OCI-LY7 (cell line): Measurements from ENCODE around the gene C5orf15.

Experiments used
- EZH2phosphoT487 ChIP-seq: fragments of 200-600 bp; sonication (generic); IDR thresholded peaks from 2 replicates; pipeline ENCODE4 v1.6.1; 2018; ENCODE audit warnings: low read depth, borderline replicate concordance, mild to moderate bottlenecking, mixed run types, antibody characterized with exemption, low read length, moderate library complexity, mixed read lengths
- TF ChIP-seq, protein P1 (sequence below): fragments of 200-600 bp; sonication (generic); conservative IDR thresholded peaks from 2 replicates; pipeline ENCODE4 v1.5.1; 2014; ENCODE audit warnings: mild to moderate bottlenecking, antibody characterized with exemption, low read length, moderate library complexity, mixed read lengths

DNA sequence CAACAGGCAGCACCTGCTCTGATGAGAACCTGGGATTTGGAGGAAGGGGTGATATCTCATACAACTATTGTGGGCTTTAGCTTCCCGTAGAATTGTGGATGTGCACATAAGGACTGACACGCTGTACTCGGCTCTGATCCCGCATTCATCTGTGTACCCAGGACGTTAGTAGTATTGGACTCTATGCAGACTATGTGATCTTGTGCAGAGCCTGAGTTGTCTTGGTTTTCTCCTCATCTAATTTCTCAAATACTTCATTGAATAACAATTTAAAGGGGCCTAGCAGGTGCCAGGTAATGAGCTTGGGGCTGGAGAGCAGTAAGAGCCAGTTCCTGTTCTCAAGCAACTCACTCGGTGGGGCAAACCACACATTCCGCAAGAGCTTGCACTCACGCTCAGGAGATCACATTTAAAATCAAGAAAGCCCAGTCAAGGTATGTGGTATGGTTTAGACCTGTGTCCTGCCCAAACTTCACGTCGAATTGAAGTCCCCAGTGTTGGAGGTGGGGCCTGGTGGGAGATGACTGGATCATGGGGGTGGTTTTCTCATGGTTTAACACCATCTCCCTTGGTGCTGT is 14.8 kb downstream of the C5orf15 start:
- TF ChIP-seq, protein P1, sequence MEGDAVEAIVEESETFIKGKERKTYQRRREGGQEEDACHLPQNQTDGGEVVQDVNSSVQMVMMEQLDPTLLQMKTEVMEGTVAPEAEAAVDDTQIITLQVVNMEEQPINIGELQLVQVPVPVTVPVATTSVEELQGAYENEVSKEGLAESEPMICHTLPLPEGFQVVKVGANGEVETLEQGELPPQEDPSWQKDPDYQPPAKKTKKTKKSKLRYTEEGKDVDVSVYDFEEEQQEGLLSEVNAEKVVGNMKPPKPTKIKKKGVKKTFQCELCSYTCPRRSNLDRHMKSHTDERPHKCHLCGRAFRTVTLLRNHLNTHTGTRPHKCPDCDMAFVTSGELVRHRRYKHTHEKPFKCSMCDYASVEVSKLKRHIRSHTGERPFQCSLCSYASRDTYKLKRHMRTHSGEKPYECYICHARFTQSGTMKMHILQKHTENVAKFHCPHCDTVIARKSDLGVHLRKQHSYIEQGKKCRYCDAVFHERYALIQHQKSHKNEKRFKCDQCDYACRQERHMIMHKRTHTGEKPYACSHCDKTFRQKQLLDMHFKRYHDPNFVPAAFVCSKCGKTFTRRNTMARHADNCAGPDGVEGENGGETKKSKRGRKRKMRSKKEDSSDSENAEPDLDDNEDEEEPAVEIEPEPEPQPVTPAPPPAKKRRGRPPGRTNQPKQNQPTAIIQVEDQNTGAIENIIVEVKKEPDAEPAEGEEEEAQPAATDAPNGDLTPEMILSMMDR: no peak
- no peak for TF ChIP-seq EZH2phosphoT487
